GM21825 (cell line): Measurements from ENCODE around the gene UNC5A.
A peak's percentile ranks its signal among the peaks of the same experiment; 100 is the strongest.

Experiments
- ATAC-seq: cut with Tn5 transposase; IDR thresholded peaks from one replicate; pipeline ENCODE4 v1.9.1; 2021; ENCODE audit warnings: mild to moderate bottlenecking, moderate library complexity; ENCODE audit not compliant: unreplicated experiment

The UNC5A gene

GRCh38 chr5:176799488-176799887, 10.9 kb upstream of the UNC5A start:
- ATAC-seq = no peak

GRCh38 chr5:176800024-176800423, 10.3 kb upstream of the UNC5A start:
- ATAC-seq = no peak

GRCh38 chr5:176802116-176802784, 8.1 kb upstream of the UNC5A start:
- ATAC-seq = no peak

GRCh38 chr5:176803068-176803942, 7.1 kb upstream of the UNC5A start:
- no peak for ATAC-seq

- ATAC-seq = no peak
These were observed 6.3 kb upstream of the UNC5A start for GRCh38 chr5:176803943-176804498.

- no peak for ATAC-seq
These were observed 4.2 kb upstream of the UNC5A start for GRCh38 chr5:176806137-176806536.

- no peak for ATAC-seq
These were observed 747 bp upstream of the UNC5A start for GRCh38 chr5:176809544-176810080.

GRCh38 chr5:176810687-176811501, 535 bp downstream of the UNC5A start:
- ATAC-seq = no peak

- no peak for ATAC-seq
These were observed 2.2 kb downstream of the UNC5A start for GRCh38 chr5:176812269-176813259.

- ATAC-seq = no peak
These were observed 3.4 kb downstream of the UNC5A start for GRCh38 chr5:176813587-176814312.

- ATAC-seq = no peak
These were observed 3.9 kb downstream of the UNC5A start for GRCh38 chr5:176814313-176814685.

- ATAC-seq = no peak
These were observed 4.6 kb downstream of the UNC5A start for GRCh38 chr5:176814836-176815438.

- no peak for ATAC-seq
These were observed 5.8 kb downstream of the UNC5A start for GRCh38 chr5:176816043-176816745.

GRCh38 chr5:176816791-176817347, 6.5 kb downstream of the UNC5A start:
- no peak for ATAC-seq

- ATAC-seq = no peak
These were observed 7.0 kb downstream of the UNC5A start for GRCh38 chr5:176817369-176817840.

GRCh38 chr5:176817841-176818377, 7.5 kb downstream of the UNC5A start:
- peak; percentile 21 for ATAC-seq

GRCh38 chr5:176818391-176819098, 8.2 kb downstream of the UNC5A start:
- ATAC-seq = peak; percentile 63
